GM15510 (cell line): ENCODE measurements around the gene M1AP.

ENCODE experiments used
- POLR2A ChIP-seq: IDR thresholded peaks from 3 replicates; pipeline ENCODE4 v1.6.1; 2011; ENCODE audit warnings: borderline replicate concordance; ENCODE audit not compliant: insufficient read length; ENCODE audit errors: extremely low read depth

Gene M1AP

GRCh38 chr2:74515981-74516633 is 132.0 kb downstream of the M1AP start:
- no peak for TF ChIP-seq POLR2A

DNA sequence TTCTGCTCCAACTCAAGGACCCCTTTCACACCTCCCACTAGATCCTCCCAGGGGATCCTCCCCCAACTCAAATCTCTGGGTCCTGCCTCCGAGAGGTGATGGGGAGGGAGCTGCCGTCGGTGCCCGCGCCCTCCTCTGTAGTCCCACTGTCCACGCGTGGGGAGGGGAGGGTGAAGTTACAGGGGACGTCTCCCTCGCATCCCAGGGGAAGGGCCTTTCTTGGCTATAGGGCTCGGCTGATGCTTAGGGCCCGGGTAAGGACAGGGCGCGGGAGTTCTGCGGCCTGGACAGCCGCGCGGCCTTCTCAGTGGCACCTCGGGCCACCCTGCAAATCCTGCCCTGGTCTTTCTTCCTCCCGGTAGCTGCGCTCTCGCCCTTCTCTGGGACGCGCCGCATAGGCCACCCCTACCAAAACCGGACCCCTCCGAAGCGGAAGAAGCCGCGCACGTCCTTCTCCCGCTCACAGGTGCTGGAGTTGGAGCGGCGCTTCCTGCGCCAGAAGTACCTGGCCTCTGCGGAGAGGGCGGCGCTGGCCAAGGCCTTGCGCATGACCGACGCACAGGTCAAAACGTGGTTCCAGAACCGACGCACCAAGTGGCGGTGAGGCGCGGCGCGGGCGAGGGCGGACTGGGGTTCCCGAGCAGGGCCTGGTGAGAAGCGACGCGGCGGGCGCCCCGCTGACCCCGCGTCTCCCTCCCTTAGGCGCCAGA is 132.7 kb downstream of the M1AP start:
- TF ChIP-seq POLR2A, result no peak

GRCh38 chr2:74514368-74515270 is 133.5 kb downstream of the M1AP start, which contains the start of gene TLX2:
Gene TLX2 (plus strand): TSS chr2:74514450. CDS start chr2:74514807, 357 bp downstream.
- TF ChIP-seq POLR2A, result no peak

GRCh38 chr2:74513605-74514367 is 134.3 kb downstream of the M1AP start:
- TF ChIP-seq POLR2A, result no peak

- TF ChIP-seq POLR2A, result no peak
These were observed 135.2 kb downstream of the M1AP start for GRCh38 chr2:74512744-74513604.

GRCh38 chr2:74511104-74511989 is 136.8 kb downstream of the M1AP start:
- no peak for TF ChIP-seq POLR2A

GRCh38 chr2:74510272-74510671 is 137.9 kb downstream of the M1AP start:
- TF ChIP-seq POLR2A, result no peak

- TF ChIP-seq POLR2A, result no peak
These were observed 140.1 kb downstream of the M1AP start for GRCh38 chr2:74507926-74508520.
